GM04503 (cell line): ENCODE results near the gene FGD4.

Experiments
- DNase-seq: peaks from one replicate; pipeline ENCODE4 v3.0.0-alpha.2; 2012; ENCODE audit warnings: low read depth

Gene FGD4

GRCh38 chr12:32399370-32400113 is at the start of gene FGD4:
Gene FGD4 (plus strand): TSS chr12:32399558.
- DNase-seq, result peak; percentile 6

DNA sequence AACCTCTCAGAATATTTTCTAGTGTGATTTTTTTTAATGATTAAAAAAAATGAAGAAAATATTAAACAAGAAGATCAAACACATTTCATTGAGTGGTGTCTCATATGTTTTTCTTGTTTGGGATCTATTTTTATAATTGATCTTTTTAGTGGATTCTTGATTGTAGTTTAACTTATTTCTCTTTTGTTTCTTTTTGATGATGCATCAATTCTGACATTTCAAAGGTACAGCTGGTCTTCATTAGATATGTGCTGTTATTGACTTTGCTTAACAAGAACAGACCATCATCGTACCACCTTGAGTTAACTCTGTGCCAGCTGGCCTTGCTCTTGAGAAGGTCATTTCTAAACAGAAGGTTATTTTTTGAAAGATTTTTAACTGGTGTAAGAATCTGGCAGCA is 45.8 kb upstream of the FGD4 start:
- no peak for DNase-seq

DNA sequence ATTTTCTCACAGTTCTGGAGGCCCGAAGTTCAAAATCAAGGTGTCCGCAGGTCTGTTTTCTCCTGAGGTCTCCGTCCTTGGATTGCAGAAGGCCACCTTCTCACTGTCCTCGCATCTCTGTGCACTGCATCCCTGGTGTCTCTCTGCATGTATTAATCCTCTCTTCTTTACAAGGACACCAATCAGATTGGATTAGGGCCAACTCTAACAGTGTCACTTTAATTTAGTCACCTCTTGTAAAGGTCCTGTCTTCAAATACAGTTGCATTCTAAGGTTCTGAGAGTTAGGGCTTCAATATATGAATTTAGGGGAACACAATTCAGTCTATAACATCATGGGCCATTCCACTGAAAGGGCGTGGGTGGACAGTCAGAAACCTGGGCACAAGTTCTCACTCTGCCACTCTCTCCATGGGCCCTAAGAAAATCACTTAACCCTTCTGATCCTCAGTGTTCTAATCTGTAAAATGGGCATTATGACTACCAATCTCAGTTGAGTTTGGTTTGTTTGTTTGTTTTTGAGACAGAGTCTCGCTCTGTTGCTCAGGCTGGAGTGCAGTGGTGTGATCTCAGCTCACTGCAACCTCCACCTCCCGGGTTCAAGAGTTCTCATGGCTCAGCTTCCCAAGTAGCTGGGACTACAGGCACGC is 41.6 kb upstream of the FGD4 start:
- no peak for DNase-seq

- no peak for DNase-seq
Measured at GRCh38 chr12:32360956-32361355, 38.4 kb upstream of the FGD4 start.

GRCh38 chr12:32362892-32363291 is 36.5 kb upstream of the FGD4 start:
- DNase-seq, result no peak

GRCh38 chr12:32365473-32366064 is 33.8 kb upstream of the FGD4 start:
- peak; percentile 29 for DNase-seq

DNA sequence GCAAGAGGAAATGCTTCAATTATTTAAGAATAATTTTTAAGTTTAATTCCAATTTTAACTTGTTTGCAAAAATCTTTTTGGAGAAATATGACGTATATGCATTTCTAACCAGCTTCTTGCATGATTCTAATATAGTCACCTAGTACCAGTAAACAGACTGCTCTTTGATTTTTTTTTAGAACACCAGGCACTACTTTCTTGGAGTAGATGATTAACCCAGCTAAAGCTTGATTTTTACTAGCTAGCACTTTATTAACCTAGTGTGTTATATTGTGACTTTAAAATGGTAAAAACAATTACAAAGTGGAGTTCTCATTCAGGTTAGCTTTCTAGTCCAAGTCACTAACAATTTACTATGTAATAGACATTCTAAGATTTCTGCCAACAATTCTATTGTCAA is 32.6 kb upstream of the FGD4 start:
- no peak for DNase-seq

- no peak for DNase-seq
Measured at GRCh38 chr12:32367381-32367780, 32.0 kb upstream of the FGD4 start.

DNA sequence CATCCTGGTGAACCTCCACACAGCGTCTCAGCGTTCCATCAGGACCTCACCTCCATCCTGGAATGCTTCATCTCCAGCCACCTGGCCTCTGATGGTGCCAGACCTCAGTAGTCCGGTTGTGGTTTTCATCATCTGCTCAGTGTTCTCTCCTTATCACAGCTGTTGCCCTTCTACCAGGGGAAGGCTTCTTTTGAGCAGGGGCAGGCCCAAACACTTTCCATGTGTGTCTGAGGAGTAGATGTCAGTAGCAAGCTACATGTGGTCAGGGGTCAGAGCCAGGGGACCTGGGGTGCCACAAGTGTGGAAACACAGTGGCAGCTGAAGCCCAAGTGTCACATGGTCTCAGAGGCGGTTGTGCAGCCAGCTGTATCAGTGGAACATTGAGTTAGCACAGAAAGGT is 30.2 kb upstream of the FGD4 start:
- DNase-seq, result no peak

GRCh38 chr12:32377344-32378055 is 21.9 kb upstream of the FGD4 start:
- DNase-seq, result no peak

GRCh38 chr12:32379213-32379612 is 20.1 kb upstream of the FGD4 start:
- DNase-seq, result no peak

DNA sequence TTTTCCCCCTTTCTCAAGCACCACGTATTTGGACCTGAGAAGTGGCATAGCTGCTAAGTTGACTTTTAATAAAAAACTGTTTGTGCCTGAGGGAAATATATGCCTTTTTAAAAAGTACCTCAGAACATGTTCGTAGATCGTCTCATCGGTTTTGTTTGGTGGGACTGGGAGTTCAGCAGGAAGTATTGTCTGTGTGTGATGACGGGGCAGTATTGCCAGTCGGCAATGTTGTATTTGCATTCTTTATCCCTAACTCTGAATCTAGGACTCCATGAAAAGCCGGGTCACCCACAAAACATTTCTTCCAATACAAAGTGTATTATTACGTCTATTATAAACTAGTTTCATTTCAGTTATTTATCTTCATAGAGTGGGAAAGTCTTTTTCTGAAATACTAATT is 19.7 kb upstream of the FGD4 start:
- DNase-seq, result no peak

DNA sequence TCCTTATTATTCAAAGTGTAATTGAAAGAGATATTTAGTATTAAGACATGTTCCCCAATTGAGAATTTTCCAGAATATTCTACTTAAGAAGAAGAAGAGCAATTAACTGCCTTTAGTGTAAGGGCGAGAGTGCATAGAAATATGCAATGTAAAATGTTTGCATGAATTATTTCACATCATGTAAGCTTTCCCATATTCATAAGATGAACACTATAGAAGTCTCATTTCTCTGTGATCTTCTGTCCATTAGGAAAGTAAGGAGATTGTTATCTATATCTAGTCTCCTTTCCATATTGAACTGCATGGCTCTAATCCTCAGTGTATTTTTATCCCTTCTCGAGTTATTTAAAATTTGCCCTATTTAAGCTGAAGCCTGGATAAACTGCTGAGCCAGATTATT is 17.1 kb upstream of the FGD4 start:
- no peak for DNase-seq

DNA sequence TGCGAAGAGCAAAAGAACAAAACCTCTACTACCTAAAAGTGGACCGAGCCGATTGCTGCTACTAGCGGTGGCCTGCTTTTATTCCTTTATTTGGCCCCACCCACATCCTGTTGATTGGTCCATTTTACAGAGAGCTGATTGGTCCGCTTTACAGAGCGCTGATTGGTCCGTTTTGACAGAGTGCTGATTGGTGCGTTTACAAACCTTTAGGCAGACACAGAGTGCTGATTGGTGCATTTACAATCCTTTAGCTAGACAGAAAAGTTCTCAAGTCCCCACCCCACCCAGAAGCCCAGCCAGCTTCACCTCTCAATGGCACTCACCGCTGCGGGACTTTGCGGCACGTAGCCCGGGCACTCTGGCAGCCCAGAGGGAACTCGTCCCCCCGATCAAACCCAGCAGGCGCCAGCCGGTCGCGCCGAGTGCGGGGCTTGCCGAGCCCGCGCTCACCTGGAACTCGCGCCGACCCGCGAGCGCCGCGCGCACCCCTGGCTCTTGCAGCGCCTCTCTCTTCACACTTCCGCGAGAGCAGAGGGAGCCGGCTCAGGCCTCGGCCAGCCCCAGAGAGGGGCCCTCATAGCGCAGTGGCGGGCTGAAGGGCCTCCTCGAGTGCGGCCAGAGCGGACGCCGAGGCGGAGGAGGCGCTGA is 8.7 kb upstream of the FGD4 start:
- no peak for DNase-seq

DNA sequence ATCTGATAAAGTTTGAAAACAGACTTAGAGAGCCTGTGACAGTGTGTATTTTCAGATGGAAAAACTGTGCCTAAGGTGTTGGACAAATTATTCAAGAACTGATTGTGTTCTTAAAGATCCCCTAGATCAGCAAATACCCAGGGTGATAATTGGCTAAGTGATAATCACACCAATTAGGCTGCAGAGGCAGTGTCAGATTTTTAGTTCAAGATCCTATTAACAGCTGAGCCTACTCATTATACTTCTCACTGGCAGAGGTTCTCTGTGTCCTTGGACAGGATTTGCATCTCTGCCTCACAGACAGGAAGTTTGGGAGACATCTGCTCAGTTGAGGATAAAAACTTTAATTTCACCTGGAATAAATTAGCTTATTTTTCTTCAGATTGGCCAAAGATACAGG is 4.3 kb upstream of the FGD4 start:
- DNase-seq, result no peak

- DNase-seq, result no peak
Measured at GRCh38 chr12:32397696-32398095, 1.7 kb upstream of the FGD4 start.

- no peak for DNase-seq
Measured at GRCh38 chr12:32398181-32398580, 1.2 kb upstream of the FGD4 start.

DNA sequence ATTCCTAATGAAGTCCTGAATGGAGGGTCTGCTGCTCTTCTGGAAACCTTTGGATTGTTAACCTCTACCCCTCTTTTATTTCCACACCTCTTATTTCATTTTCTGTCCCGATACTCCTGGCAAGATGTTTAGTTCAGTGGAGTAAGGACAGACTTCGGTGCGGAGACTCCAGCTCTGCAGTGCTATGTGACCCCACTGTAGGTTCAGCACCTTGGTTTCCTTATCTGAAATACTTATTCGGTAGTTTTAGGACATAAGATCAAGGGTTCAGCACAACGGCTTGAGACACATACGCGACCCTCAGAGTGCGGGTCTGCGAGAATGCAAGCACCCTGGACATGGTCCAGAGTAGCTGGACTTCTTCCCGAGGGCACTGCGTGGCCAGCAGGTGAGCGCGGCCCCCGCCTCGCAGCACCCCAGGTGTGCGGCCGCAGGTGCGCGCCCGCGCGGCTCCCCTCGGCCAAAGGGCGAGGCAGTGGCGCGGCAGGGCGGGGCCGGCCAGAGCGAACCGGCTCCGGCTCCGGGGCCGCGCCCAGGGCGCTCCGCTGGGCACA is 465 bp upstream of the FGD4 start:
- DNase-seq, result no peak

DNA sequence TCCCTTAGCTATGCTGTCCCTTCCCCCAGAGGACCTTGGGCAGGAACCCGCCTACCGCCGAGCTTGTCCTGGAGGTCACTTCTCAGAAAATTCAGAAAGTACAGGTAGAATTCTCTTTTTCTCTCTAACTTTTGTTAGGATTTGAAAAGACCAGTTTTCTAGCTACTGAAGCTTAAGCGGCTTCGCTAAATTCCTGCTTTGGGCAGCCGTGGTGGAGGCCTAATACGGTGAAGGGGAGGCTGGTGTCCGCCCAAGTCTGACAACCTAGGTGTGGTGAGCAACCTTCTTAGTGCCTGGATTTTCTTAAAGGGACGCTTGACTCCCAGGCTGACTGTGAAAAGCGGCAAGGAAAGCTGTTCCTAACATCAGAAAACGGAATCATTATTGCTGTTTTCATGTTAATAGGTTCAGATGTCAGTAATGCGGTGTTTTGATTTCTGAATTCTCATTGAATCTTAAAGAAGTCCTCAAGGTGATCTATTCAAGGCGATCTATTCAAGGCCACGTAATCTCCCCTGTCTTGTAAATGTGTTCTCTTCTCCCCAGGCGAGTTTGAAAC is 835 bp downstream of the FGD4 start:
- DNase-seq, result no peak

DNA sequence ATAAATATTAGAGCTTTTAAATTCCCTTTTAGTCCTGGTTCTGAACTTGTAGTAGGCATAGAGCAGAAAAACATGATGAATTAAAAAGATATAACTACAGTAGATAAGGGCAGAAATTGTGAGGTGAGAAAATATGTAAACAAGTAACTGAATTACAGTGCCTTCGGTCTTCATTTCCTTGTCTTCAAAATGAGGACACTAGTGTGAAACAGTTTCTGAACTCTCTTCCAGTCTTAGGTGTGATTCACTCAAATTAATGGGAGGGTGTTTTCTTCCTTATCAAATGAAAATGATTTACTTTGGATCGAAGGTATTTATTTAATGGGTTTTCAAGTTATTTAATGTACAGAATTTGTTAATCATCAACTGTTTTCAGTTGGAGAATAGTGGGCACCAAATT is 1.5 kb downstream of the FGD4 start:
- no peak for DNase-seq

DNA sequence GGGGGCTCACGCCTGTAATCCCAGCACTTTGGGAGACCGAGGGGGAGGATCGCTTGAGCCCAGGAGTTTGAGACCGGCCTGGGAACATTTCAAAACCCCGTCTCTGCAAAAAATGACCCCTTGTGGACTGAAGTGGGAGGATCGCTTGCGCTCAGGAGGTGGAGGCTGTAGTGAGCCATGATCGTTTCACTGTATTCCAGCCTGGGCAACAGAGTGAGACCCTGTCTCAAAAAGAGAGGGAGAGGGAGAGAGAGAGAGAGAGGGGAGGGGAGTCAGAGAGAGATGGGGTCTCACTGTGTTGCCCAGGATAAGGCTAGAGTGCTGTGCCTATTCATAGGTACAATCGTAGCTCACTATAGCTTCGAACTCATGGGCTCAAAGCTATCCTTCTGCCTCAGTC is 2.8 kb downstream of the FGD4 start:
- no peak for DNase-seq

DNA sequence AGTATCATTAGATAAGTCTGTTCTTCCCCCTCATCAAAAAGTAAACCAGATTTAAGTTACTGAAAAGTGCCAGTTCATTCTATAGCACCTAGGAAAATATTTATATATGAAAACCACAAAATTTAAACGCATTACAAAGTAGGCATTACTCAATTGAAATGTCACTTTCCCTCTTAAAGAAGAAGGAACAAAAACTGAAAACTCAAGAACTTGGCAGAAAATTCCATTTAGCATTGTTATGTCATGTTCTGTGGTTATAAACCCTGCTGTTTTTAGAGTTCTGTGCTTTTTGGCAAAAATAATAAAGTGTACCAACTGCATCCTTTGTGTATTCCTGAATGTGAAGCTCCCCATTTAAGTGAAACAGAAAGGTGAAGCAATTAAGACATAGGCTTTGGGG is 3.6 kb downstream of the FGD4 start:
- no peak for DNase-seq
